Keratinocyte (primary cell): ENCODE data around the gene LMOD2.

Source experiments
- CTCF ChIP-seq, 3 experiments: IDR thresholded peaks in 1 of 3; conservative IDR thresholded peaks in 1 of 3; optimal IDR thresholded peaks in 1 of 3; 2 replicates in 2 of 3; 3 replicates in 1 of 3; pipeline versions ENCODE3 to v1.5.1; 2011; ENCODE audit warnings: low read length in 3 of 3, mild to moderate bottlenecking in 3 of 3, moderate library complexity in 2 of 3, control low read depth in 1 of 3, inconsistent platforms in 1 of 3; ENCODE audit not compliant: insufficient read depth in 2 of 3; ENCODE audit errors: extremely low read depth in 1 of 3
- EZH2 ChIP-seq: IDR thresholded peaks from one replicate; pipeline ENCODE4 v1.6.1; 2012; ENCODE audit warnings: inconsistent platforms, mild to moderate bottlenecking, low read length, moderate library complexity

GRCh38 chr7:123680580-123680979 is 24.9 kb downstream of the LMOD2 start:
- TF ChIP-seq EZH2 (no peak), CTCF (optimal IDR thresholded peaks at IDR 0.05 in 1 of 3, IDR thresholded peaks at IDR 0.05 in 1 of 3, conservative IDR thresholded peaks at IDR 0.05 in 1 of 3; ENCODE audit: extremely low read depth in 1 of 3, insufficient read depth in 2 of 3, low read length in 3 of 3) (no peak)
